ENCODE results near the gene KCNS1.

- TF ChIP-seq CTCF (conservative IDR thresholded peaks at IDR 0.05 in 1 of 2, IDR thresholded peaks at IDR 0.05 in 1 of 2; ENCODE audit: low read depth in 1 of 2, low read length in 2 of 2) (no peak), EZH2 (IDR thresholded peaks at IDR 0.05; ENCODE audit: low read length, missing control alignments) (no peak)
Observed at GRCh38 chr20:45136911-45137310, 36.0 kb upstream of the KCNS1 start.

All from fibroblast of lung (primary cell).